T-helper 2 cell treated with Interferon-gamma antibody and Interleukin-4, amounts not matched to agents 5 μg/mL and 100 μg/mL, for 36 hours (primary cell): ENCODE results near the gene PIWIL4.
"Not testable (repeated sequence)": the region's sequence is repeated elsewhere in the genome, so short reads cannot be mapped to it uniquely, and the experiment has no call there.

Experiments used
- DNase-seq: peaks from one replicate; pipeline ENCODE4 v3.0.0; 2021; ENCODE audit warnings: low spot score
- H3K27ac Mint-ChIP-seq: one replicate; pipeline ENCODE4 v1.8.0; 2021; ENCODE audit warnings: mild to moderate bottlenecking, mixed read lengths
- H3K27me3 Mint-ChIP-seq: one replicate; pipeline ENCODE4 v1.8.0; 2021; ENCODE audit warnings: low read depth, mixed read lengths
- H3K36me3 Mint-ChIP-seq: one replicate; pipeline ENCODE4 v1.8.0; 2021; ENCODE audit warnings: low read depth, mixed read lengths
- H3K4me1 Mint-ChIP-seq: one replicate; pipeline ENCODE4 v1.8.0; 2021; ENCODE audit warnings: low read depth, mixed read lengths
- H3K4me3 Mint-ChIP-seq: one replicate; pipeline ENCODE4 v1.8.0; 2022; ENCODE audit warnings: mild to moderate bottlenecking, moderate library complexity, mixed read lengths
- H3K9me3 Mint-ChIP-seq: one replicate; pipeline ENCODE4 v1.8.0; 2021; ENCODE audit warnings: mixed read lengths

Gene PIWIL4

DNA sequence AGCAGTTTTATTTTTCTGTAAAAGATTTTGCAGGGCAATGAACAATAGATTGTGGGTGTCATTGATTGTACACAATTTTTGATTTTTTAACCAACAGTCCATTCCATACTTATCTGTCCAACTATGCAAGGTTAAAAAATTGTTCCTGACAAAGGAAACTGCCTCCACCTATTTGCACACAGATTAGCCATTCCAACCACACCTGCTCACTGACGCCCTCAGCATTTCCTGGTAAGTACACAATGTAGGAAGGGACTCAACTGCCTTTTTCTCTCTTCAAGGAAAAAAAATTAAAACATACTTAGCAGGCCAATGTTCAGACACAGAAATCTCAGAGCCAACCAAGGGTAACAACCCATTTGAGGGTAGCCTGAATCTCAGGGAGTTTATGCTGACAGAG, 27.7 kb upstream of the PIWIL4 start:
- DNase-seq = no peak
- H3K4me3 Mint-ChIP-seq = no peak overlapping the region
- peaks cover 27% of the 10 kb centered on the region for H3K27me3 Mint-ChIP-seq
- no peaks in the 10 kb centered on the region for H3K36me3 Mint-ChIP-seq
- peaks cover 9% of the 10 kb centered on the region for H3K4me1 Mint-ChIP-seq
- no peak overlapping the region for H3K27ac Mint-ChIP-seq
- H3K9me3 Mint-ChIP-seq = no peaks in the 10 kb centered on the region

DNA sequence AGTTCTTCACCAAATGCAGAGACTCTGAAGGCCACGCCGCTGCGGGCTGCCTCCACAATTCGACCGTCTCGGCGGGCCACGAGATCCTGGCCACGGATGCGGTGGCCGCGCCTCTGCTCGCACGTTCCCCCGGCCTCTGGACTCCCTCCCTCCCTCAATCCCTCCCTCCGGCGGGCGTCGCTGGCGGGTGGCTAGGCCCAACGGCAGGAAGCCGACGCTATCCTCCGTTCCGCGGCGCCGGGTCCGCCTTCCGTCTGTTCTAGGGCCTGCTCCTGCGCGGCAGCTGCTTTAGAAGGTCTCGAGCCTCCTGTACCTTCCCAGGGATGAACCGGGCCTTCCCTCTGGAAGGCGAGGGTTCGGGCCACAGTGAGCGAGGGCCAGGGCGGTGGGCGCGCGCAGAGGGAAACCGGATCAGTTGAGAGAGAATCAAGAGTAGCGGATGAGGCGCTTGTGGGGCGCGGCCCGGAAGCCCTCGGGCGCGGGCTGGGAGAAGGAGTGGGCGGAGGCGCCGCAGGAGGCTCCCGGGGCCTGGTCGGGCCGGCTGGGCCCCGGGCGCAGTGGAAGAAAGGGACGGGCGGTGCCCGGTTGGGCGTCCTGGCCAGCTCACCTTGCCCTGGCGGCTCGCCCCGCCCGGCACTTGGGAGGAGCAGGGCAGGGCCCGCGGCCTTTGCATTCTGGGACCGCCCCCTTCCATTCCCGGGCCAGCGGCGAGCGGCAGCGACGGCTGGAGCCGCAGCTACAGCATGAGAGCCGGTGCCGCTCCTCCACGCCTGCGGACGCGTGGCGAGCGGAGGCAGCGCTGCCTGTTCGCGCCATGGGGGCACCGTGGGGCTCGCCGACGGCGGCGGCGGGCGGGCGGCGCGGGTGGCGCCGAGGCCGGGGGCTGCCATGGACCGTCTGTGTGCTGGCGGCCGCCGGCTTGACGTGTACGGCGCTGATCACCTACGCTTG, 23.2 kb upstream of the PIWIL4 start, which contains the start of gene FUT4:
TSS of gene FUT4 (plus strand) at position 227 of the 951 bp plus-strand sequence. CDS start at position 440, 213 bp downstream.
- H3K27me3 Mint-ChIP-seq = peaks cover 4% of the 10 kb centered on the region
- H3K4me1 Mint-ChIP-seq = peaks cover 31% of the 10 kb centered on the region
- peak within 1 kb of the TSS; percentile 93 for H3K4me3 Mint-ChIP-seq
- H3K36me3 Mint-ChIP-seq = peaks cover 14% of the 10 kb centered on the region
- no peaks in the 10 kb centered on the region for H3K9me3 Mint-ChIP-seq
- DNase-seq = peak; percentile 86
- H3K27ac Mint-ChIP-seq = peak within 1 kb of the TSS; percentile 100

GRCh38 chr11:94544646-94545263, 22.4 kb upstream of the PIWIL4 start:
- Mint-ChIP-seq H3K4me1 (peaks cover 35% of the 10 kb centered on the region), H3K9me3 (no peaks in the 10 kb centered on the region), H3K27ac (peak overlapping the region; percentile 70), H3K27me3 (no peaks in the 10 kb centered on the region), H3K36me3 (peaks cover 14% of the 10 kb centered on the region), H3K4me3 (peak overlapping the region; percentile 77)
- DNase-seq = no peak

DNA sequence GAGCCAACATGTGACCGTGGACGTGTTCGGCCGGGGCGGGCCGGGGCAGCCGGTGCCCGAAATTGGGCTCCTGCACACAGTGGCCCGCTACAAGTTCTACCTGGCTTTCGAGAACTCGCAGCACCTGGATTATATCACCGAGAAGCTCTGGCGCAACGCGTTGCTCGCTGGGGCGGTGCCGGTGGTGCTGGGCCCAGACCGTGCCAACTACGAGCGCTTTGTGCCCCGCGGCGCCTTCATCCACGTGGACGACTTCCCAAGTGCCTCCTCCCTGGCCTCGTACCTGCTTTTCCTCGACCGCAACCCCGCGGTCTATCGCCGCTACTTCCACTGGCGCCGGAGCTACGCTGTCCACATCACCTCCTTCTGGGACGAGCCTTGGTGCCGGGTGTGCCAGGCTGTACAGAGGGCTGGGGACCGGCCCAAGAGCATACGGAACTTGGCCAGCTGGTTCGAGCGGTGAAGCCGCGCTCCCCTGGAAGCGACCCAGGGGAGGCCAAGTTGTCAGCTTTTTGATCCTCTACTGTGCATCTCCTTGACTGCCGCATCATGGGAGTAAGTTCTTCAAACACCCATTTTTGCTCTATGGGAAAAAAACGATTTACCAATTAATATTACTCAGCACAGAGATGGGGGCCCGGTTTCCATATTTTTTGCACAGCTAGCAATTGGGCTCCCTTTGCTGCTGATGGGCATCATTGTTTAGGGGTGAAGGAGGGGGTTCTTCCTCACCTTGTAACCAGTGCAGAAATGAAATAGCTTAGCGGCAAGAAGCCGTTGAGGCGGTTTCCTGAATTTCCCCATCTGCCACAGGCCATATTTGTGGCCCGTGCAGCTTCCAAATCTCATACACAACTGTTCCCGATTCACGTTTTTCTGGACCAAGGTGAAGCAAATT, 21.7 kb upstream of the PIWIL4 start:
- no peaks in the 10 kb centered on the region for H3K9me3 Mint-ChIP-seq
- peak overlapping the region; percentile 70 for H3K27ac Mint-ChIP-seq
- no peak for DNase-seq
- peaks cover 16% of the 10 kb centered on the region for H3K36me3 Mint-ChIP-seq
- H3K27me3 Mint-ChIP-seq = no peaks in the 10 kb centered on the region
- H3K4me3 Mint-ChIP-seq = peak overlapping the region; percentile 77
- peaks cover 37% of the 10 kb centered on the region for H3K4me1 Mint-ChIP-seq

- no peak for DNase-seq
- Mint-ChIP-seq H3K36me3 (peaks cover 16% of the 10 kb centered on the region), H3K27me3 (no peaks in the 10 kb centered on the region), H3K4me1 (peaks cover 38% of the 10 kb centered on the region), H3K27ac (no peak overlapping the region), H3K4me3 (peak overlapping the region; percentile 77), H3K9me3 (no peaks in the 10 kb centered on the region)
Observed at GRCh38 chr11:94546162-94546470, 21.1 kb upstream of the PIWIL4 start.

DNA sequence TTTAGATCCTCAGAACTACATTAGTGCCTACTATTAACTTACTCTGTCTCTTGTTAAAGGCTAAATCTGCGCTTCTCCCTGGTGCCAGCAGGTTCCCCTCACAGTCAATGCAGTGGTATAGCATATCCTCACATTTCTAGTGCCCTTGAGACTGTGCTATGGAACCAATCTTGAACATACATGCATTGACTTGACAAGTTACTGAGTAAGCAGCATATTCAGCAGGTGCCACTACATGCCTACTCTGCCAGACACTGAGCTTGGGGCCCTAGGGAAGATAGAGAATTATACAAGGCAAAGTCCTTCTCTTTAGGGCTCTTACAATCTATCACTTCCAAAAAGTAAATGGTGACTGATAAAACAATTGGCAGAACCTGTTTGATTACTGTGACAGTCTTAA, 20.3 kb upstream of the PIWIL4 start:
- Mint-ChIP-seq H3K36me3 (peaks cover 16% of the 10 kb centered on the region), H3K9me3 (no peaks in the 10 kb centered on the region), H3K27ac (no peak overlapping the region), H3K4me1 (peaks cover 38% of the 10 kb centered on the region), H3K4me3 (peak overlapping the region; percentile 39), H3K27me3 (no peaks in the 10 kb centered on the region)
- DNase-seq = no peak

DNA sequence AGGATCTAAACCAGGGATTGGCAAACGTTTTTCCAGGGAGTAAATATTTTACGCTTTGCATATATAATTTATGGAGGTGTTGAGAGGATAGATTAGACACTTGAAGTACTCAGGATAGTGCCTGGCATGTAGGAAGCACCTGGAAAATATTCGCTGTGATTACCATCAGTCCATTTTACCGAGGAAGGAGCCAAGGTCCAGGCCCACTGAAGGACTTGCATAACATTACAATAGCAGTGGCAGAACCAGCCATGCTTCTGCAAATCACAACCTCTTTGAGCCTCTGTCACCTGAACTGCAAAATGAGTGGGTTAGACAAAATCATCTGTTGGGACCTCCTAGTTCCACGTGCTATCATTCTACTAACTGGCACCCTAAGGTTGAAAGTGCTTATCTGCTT, 18.0 kb upstream of the PIWIL4 start:
- no peak overlapping the region for H3K27ac Mint-ChIP-seq
- no peaks in the 10 kb centered on the region for H3K9me3 Mint-ChIP-seq
- no peaks in the 10 kb centered on the region for H3K27me3 Mint-ChIP-seq
- H3K36me3 Mint-ChIP-seq = peaks cover 16% of the 10 kb centered on the region
- H3K4me1 Mint-ChIP-seq = peaks cover 29% of the 10 kb centered on the region
- no peak for DNase-seq
- no peak overlapping the region for H3K4me3 Mint-ChIP-seq

DNA sequence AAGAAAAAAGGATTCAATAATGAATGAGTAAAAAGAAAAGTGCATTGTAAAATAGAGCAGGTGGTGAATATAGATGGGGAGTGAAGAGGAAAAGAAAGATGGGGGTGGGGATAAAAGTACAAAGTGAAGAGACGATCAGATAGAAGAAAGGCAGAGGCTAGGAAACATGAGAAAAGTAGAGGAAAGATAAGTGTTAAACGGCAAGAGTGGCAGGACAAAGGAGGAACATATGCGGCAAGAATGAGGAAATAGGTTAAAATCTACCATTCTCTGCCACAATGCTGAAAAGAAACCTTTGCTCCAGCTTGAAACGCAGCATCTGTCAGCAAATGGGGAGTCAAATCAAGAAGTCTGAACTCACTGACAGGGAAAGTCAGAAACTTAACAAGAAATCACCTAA, 16.7 kb upstream of the PIWIL4 start:
- no peaks in the 10 kb centered on the region for H3K27me3 Mint-ChIP-seq
- no peaks in the 10 kb centered on the region for H3K9me3 Mint-ChIP-seq
- no peak for DNase-seq
- no peak overlapping the region for H3K4me3 Mint-ChIP-seq
- H3K4me1 Mint-ChIP-seq = peaks cover 27% of the 10 kb centered on the region
- H3K36me3 Mint-ChIP-seq = peaks cover 14% of the 10 kb centered on the region
- no peak overlapping the region for H3K27ac Mint-ChIP-seq

DNA sequence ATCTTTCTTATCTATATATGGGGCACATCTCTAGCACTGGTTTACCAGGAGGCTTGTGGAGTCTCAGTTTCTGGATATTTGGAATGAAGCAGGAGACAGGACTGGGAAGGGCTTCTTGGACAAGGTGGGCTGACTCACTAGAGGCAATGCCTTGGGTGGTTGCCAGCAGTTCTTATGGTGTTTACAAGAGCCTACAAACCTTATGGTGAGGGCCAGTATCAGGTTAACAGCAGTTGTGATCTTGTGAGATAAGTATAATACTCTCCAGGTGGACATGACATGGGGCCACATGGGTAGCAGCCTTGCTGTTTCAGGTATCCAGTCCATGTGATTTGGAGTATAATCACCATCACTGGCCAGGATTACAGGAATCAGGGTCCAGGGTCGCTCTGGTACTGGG, 13.2 kb upstream of the PIWIL4 start:
- no peaks in the 10 kb centered on the region for H3K9me3 Mint-ChIP-seq
- H3K4me1 Mint-ChIP-seq = peaks cover 8% of the 10 kb centered on the region
- DNase-seq = no peak
- H3K36me3 Mint-ChIP-seq = peaks cover 2% of the 10 kb centered on the region
- no peaks in the 10 kb centered on the region for H3K27me3 Mint-ChIP-seq
- no peak overlapping the region for H3K27ac Mint-ChIP-seq
- no peak overlapping the region for H3K4me3 Mint-ChIP-seq

DNA sequence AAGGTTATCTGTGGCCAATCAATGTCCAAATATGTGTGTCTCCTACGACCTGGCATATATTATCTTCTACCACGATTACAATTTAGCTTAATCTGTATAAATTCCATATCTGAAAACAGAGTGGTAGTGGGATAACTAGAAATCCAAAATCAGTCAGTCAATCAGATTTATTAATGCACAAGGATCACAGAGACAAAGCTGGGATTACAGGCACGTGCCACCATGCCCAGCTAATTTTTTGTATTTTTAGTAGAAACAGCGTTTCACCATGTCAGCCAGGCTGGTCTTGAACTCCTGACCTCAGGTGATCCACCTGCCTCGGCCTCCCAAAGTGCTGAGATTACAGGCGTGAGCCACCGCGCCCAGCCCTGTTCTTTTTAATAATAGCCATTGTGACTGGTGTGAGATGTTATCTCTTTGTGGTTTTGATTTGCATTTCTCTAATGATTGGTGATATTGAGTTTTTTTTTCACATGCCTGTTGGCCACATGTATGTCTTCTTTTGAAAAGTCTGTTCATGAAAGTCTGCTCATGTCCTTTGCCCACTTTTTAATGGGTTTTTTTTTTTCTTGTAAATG, 11.3 kb upstream of the PIWIL4 start:
- not testable (repeated sequence) for H3K4me1 Mint-ChIP-seq, H3K4me3 Mint-ChIP-seq, H3K9me3 Mint-ChIP-seq, DNase-seq, H3K27ac Mint-ChIP-seq, H3K36me3 Mint-ChIP-seq, H3K27me3 Mint-ChIP-seq

DNA sequence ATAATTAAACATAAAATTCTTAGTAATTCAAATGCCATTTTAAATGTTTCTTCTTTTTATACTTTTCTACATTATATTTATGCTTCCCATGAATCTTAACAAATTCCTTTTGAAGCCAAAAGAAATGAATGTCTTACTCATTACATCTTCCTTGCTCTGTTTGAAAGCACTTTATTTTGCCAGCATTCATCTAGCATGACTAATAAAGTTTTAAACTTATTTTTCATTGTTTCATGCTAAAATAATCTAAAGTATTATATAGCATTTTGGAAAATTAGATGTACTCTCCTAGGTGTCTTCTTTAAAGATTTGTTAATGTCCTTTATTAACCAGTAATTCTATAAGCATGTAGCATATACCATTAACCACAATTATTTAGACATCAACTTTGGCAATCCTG, 9.7 kb upstream of the PIWIL4 start:
- no peak overlapping the region for H3K4me3 Mint-ChIP-seq
- no peaks in the 10 kb centered on the region for H3K36me3 Mint-ChIP-seq
- H3K4me1 Mint-ChIP-seq = no peaks in the 10 kb centered on the region
- H3K9me3 Mint-ChIP-seq = no peaks in the 10 kb centered on the region
- H3K27me3 Mint-ChIP-seq = no peaks in the 10 kb centered on the region
- DNase-seq = no peak
- no peak overlapping the region for H3K27ac Mint-ChIP-seq

DNA sequence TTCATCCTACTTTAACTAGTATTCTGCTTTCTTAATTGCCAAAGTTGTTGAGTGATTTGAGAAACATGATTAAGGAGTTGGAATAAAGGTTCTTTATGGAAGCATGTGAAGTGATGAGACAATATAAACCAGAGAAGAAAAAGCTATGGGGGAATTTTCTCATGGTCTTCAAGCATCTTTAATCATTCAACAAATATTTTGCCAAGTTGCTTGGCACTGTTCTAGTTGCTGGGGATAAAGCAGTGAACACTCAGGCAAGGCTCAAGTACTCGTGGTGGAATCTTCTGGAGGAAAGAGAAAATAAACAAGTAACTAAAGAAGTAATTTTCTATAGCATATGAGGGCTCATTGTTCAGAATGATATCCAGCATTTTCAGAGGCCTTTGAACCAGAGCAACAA, 9.2 kb upstream of the PIWIL4 start:
- Mint-ChIP-seq H3K4me1 (no peaks in the 10 kb centered on the region), H3K36me3 (no peaks in the 10 kb centered on the region), H3K4me3 (no peak overlapping the region), H3K27ac (no peak overlapping the region), H3K9me3 (no peaks in the 10 kb centered on the region), H3K27me3 (no peaks in the 10 kb centered on the region)
- DNase-seq = no peak

DNA sequence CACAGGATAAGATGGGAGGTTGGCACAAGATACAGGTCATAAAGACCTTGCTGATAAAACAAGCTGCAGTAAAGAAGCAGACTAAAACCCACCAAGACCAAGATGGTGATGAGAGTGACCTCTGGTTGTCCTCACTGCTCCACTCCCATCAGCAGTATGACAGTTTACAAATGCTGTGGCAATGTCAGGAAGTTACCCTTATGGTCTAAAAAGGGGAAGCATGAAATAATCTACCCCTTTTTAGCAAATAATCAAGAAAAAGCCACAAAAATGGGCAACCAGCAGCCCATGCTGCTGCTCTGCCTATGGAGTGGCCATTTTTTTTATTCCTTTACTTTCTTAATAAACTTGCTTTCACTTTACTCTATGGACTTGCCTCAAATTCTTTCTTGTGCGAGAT, 8.7 kb upstream of the PIWIL4 start:
- no peak overlapping the region for H3K27ac Mint-ChIP-seq
- DNase-seq = no peak
- H3K36me3 Mint-ChIP-seq = no peaks in the 10 kb centered on the region
- H3K4me1 Mint-ChIP-seq = no peaks in the 10 kb centered on the region
- no peaks in the 10 kb centered on the region for H3K9me3 Mint-ChIP-seq
- no peak overlapping the region for H3K4me3 Mint-ChIP-seq
- H3K27me3 Mint-ChIP-seq = no peaks in the 10 kb centered on the region
